HUES64 (cell line): Measurements from ENCODE around the gene MACROD1.

ENCODE experiments used
- H3K27ac ChIP-seq: 2 replicates; pipeline ENCODE4 v1.7.0; 2013; ENCODE audit warnings: low read depth, low read length, inconsistent platforms
- H3K27me3 ChIP-seq: 2 replicates; pipeline ENCODE4 v1.6.1; 2013; ENCODE audit warnings: mild to moderate bottlenecking, low read length; ENCODE audit not compliant: insufficient read depth
- H3K36me3 ChIP-seq: 2 replicates; pipeline ENCODE4 v1.6.1; 2013; ENCODE audit warnings: mild to moderate bottlenecking, low read length; ENCODE audit not compliant: insufficient read depth
- H3K4me1 ChIP-seq: 2 replicates; pipeline ENCODE4 v1.6.1; 2013; ENCODE audit warnings: mild to moderate bottlenecking, low read length, moderate library complexity; ENCODE audit not compliant: insufficient read depth
- H3K4me3 ChIP-seq: 2 replicates; pipeline ENCODE4 v1.5.1; 2013; ENCODE audit warnings: mild to moderate bottlenecking, low read length, moderate library complexity
- H3K9ac ChIP-seq: 2 replicates; pipeline ENCODE4 v1.6.1; 2013; ENCODE audit warnings: mild to moderate bottlenecking, low read depth, low read length
- H3K9me3 ChIP-seq: 2 replicates; pipeline ENCODE4 v1.6.1; 2013; ENCODE audit warnings: low read depth, low read length; ENCODE audit not compliant: insufficient read depth
- WGBS: fragments of 150-250, 120-280 bp; methylation state at CpG from one replicate; pipeline ENCODE4 v1.1.7; 2013; ENCODE audit warnings: missing lambda C conversion rate; 5-methylcytosine and 5-hydroxymethylcytosine counted together

MACROD1 gene

DNA sequence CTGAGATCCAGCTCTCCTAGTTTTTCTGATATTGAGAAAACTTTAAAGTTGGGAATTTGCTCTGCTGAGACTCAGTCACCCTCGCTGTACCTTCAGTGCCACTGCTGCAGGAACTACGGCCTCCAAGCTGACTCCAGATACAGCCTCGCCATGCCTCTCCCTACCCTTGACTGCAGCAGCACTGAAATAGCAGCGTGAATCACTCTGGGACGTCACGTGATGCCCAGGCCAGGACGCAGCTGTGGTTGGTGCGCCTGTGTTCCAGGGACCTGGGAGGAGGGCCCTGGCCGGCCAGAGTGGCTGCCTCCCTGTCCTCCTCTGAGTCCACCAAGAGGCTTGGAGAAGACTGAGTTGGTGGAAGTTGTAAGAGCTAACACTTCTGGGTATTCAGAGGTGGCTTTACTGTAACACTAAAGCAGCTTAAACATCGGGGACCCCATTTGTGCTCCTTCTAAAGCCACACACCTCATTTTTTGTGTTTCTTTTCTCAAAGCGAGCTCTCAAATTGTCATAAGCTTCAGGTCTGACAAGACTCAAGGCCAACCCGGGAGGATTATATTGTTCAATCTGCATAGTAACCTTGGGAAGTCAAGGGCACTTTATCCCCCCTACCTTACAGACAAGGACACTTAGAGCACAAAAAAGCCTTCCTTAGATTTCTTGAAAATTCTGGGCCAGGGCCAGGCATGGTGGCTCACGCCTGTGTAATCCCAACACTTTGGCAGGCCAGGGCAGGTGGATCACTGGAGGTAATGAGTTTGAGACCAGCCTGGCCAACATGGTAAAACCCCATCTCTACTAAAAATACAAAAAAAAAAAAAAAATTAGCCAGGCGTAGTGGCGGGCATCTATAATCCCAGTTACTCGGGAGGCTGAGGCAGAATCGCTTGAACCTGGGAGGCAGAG is 15.8 kb upstream of the MACROD1 start:
- WGBS = 53% methylated on average over 17 of the region's 17 CpGs

DNA sequence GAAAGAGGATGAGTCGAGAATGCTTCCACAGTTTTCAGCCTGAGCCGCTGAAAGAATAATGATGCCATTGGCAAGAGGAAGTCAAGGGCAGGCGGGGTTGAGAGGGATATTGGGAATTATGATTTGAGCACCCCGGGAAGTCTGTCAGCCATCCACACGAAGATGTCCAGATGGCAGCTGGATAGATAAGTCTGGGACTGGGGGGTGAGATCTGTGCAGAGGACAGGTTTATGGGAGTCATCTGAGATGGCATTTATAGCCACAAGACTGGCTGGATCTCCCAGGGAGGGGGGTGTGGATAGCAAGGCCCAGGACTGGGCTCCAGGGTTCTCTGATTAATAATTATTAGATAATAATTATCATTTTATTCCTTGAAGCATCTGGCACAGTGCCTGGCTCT is 15.0 kb upstream of the MACROD1 start:
- H3K4me1 ChIP-seq = peaks cover 10% of the 10 kb centered on the region
- H3K27me3 ChIP-seq = no peaks in the 10 kb centered on the region
- no peak overlapping the region for H3K9ac ChIP-seq
- H3K9me3 ChIP-seq = no peaks in the 10 kb centered on the region
- peaks cover 9% of the 10 kb centered on the region; the same call in 1 of the 2 replicates for H3K36me3 ChIP-seq
- H3K4me3 ChIP-seq = no peak overlapping the region
- 94% methylated on average over 5 of the region's 5 CpGs for WGBS
- no peak overlapping the region for H3K27ac ChIP-seq

More for the DNA sequence above, 15.8 kb upstream of the MACROD1 start:
- H3K4me1 ChIP-seq = peaks cover 10% of the 10 kb centered on the region
- H3K4me3 ChIP-seq = 0 out of 2 replicates have a peak overlapping the region, but pooled peaks have one; percentile 5
- H3K27me3 ChIP-seq = no peaks in the 10 kb centered on the region
- peak overlapping the region; percentile 4; the same call in 1 of the 2 replicates for H3K27ac ChIP-seq
- no peaks in the 10 kb centered on the region for H3K9me3 ChIP-seq
- H3K36me3 ChIP-seq = peaks cover 9% of the 10 kb centered on the region; the same call in 1 of the 2 replicates
- 0 out of 2 replicates have a peak overlapping the region, but pooled peaks have one; percentile 11 for H3K9ac ChIP-seq

DNA sequence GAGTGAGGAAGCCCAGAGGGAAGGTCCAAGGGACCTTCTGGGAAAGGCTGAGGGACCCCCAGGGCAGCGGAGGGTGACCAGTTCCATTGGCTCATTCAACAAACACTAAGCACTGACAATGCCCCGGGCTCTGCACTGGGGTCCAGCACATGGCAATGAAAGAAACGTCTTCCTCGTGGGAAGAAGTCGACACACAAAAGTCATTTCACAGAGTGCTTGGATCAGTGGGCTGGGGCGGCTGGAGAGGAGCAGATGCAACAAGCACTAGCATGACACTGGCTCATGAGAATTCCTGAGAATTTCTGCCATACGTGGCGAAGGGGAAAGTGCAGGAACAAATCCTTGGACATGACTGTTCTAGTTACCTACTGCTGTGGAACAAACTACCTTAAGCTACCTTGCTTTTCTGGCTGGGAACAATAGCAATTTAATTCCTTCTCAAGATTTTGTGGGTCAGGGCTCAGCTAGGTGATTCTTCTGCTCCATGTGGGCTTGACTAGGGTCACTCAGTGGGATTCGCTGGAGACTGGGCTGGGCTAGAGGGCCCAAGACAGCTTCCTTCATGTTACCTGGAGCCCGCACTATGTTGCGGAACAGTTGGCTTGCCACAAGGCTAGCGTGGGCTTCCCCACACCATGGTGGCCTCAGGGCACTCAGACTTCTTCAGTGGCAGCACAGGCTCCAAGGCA is 13.2 kb upstream of the MACROD1 start:
- Histone ChIP-seq H3K27me3 (no peaks in the 10 kb centered on the region), H3K36me3 (peaks cover 9% of the 10 kb centered on the region; the same call in 1 of the 2 replicates), H3K4me1 (peaks cover 10% of the 10 kb centered on the region), H3K9ac (no peak overlapping the region), H3K9me3 (0 out of 2 replicates have a peak, but pooled peaks cover 2% of the 10 kb centered on the region), H3K4me3 (no peak overlapping the region), H3K27ac (no peak overlapping the region)
- WGBS = 92% methylated on average over 12 of the region's 12 CpGs

DNA sequence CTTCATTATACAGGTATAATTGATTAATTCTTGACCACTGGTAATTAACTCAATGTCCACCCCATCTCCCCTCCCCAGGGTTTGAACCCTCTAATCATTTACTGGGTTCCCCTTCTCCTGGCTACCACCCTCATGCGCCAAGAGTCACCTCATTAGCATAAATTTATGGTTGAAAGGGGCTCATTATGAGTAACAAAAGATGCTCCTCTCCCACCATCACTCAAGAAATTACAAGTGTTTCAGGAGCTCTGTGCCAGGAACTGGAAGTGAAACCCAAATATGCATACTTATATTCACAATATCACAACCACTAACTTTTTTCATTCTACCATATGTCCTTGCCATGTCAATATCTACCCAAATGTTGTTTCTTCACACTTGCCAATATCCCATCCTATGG is 12.3 kb upstream of the MACROD1 start:
- H3K27ac ChIP-seq = no peak overlapping the region
- H3K36me3 ChIP-seq = peaks cover 9% of the 10 kb centered on the region; the same call in 1 of the 2 replicates
- WGBS = 80% methylated on average over 1 of the region's 1 CpG
- no peak overlapping the region for H3K9ac ChIP-seq
- no peaks in the 10 kb centered on the region for H3K27me3 ChIP-seq
- peaks cover 7% of the 10 kb centered on the region; the same call in 1 of the 2 replicates for H3K9me3 ChIP-seq
- no peak overlapping the region for H3K4me3 ChIP-seq
- H3K4me1 ChIP-seq = peaks cover 10% of the 10 kb centered on the region

DNA sequence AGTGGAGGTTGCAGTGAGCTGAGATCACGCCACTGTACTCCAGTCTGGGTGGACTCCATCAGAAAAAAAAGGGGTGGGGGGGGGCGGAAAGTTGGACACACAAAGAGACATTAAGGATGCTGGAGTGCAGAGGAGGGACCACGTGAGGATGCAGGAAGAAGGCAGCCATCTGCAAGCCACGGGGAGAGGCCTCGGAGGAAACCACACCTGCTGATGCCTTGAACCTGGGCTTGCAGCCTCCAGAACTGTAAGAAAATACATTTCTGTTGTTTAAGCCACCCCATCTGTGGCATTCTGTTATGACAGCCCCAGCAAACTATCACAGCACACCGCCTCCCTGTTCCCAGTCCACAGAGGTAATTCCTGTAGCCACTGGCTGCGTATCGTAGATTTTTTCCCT is 10.8 kb upstream of the MACROD1 start:
- Histone ChIP-seq H3K27ac (no peak overlapping the region), H3K36me3 (peaks cover 9% of the 10 kb centered on the region; the same call in 1 of the 2 replicates), H3K4me3 (no peak overlapping the region), H3K4me1 (peaks cover 6% of the 10 kb centered on the region), H3K9me3 (peaks cover 7% of the 10 kb centered on the region; the same call in 1 of the 2 replicates), H3K27me3 (no peaks in the 10 kb centered on the region), H3K9ac (no peak overlapping the region)
- 88% methylated on average over 6 of the region's 8 CpGs for WGBS

DNA sequence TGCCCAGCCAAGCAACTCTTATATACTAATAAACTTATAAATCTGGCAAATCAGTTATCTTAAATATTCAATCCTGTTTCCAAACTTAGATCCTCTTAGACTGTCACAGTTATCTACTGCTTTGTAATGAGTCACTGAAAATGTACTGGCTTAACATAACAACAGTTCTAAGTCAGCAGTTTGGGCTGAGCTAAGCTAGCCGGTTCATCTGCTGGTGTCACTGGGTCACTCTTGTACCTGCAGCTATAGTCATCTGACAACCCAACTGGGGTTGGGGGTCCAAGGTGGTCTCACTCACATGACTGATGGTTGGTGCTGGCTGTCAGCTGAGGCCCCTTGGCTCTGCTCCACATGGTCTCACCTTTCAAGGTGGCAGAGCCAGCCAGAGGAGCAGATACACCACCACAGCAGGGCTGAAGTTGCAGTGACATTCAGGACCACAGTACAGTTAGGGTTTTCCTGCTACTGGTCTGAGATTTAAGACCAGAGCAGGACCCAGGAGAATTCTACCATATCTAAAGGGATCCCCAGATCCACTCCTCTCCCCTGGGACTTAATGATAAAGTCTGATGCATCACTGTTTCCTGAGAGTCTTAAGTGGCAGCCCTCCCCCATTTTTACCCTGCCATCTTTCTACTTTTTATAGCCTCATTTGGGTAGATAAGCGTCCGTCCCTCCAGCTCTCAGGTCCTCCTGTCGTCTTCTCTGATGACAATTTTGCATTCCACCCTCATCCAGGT is 7.9 kb upstream of the MACROD1 start:
- no peaks in the 10 kb centered on the region for H3K4me1 ChIP-seq
- 92% methylated on average over 4 of the region's 4 CpGs for WGBS
- no peak overlapping the region for H3K27ac ChIP-seq
- no peak overlapping the region for H3K9ac ChIP-seq
- no peaks in the 10 kb centered on the region for H3K36me3 ChIP-seq
- peaks cover 7% of the 10 kb centered on the region; the same call in 1 of the 2 replicates for H3K9me3 ChIP-seq
- no peaks in the 10 kb centered on the region for H3K27me3 ChIP-seq
- H3K4me3 ChIP-seq = no peak overlapping the region

DNA sequence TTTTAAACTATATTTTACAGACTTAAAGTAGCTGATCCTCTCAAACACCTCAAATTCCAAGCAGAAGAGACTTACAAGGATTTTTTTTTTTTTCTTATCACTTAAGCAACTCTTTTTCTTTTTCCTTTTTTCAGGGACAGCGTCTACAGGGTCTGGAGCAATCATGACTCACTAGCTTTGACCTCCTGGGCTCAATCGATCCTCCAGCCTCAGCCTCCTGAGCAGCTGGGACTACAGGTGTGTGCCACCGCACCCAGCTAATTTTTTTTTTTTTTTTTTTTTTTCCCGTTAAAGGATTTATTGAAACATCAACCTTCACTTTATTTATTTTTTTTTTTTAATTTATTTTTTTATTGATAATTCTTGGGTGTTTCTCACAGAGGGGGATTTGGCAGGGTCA is 4.5 kb upstream of the MACROD1 start:
- Histone ChIP-seq H3K9ac (no peak overlapping the region), H3K27me3 (no peaks in the 10 kb centered on the region), H3K36me3 (no peaks in the 10 kb centered on the region), H3K9me3 (peaks cover 7% of the 10 kb centered on the region; the same call in 1 of the 2 replicates), H3K4me3 (no peak overlapping the region), H3K4me1 (no peaks in the 10 kb centered on the region), H3K27ac (no peak overlapping the region)
- WGBS = 94% methylated on average over 3 of the region's 4 CpGs

DNA sequence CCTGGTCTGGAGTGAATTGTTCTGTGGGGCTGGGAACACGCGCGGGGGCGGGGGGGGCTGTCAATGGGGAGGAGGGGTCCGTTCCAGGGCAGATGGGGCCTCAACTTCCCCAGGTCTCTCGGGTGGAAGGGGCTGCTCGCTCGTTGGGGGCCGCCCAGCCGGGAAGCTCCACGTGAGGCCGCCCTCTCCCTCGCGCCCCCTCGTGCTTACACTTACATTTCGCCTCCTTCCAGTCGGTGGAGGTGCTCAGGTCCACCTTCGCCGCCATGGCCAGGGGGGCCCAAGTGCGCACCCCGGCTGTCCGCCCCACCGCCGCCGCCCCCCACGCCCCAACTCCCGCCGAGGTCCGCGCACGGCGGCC is 452 bp downstream of the MACROD1 start:
- Histone ChIP-seq H3K4me1 (peaks cover 6% of the 10 kb centered on the region; the same call in 1 of the 2 replicates), H3K9ac (peak overlapping the region; percentile 79; the same call in 1 of the 2 replicates), H3K27me3 (no peaks in the 10 kb centered on the region), H3K36me3 (peaks cover 4% of the 10 kb centered on the region; the same call in 1 of the 2 replicates), H3K9me3 (no peaks in the 10 kb centered on the region), H3K27ac (no peak overlapping the region), H3K4me3 (peak overlapping the region; percentile 73)
- 5% methylated on average over 32 of the region's 32 CpGs for WGBS

DNA sequence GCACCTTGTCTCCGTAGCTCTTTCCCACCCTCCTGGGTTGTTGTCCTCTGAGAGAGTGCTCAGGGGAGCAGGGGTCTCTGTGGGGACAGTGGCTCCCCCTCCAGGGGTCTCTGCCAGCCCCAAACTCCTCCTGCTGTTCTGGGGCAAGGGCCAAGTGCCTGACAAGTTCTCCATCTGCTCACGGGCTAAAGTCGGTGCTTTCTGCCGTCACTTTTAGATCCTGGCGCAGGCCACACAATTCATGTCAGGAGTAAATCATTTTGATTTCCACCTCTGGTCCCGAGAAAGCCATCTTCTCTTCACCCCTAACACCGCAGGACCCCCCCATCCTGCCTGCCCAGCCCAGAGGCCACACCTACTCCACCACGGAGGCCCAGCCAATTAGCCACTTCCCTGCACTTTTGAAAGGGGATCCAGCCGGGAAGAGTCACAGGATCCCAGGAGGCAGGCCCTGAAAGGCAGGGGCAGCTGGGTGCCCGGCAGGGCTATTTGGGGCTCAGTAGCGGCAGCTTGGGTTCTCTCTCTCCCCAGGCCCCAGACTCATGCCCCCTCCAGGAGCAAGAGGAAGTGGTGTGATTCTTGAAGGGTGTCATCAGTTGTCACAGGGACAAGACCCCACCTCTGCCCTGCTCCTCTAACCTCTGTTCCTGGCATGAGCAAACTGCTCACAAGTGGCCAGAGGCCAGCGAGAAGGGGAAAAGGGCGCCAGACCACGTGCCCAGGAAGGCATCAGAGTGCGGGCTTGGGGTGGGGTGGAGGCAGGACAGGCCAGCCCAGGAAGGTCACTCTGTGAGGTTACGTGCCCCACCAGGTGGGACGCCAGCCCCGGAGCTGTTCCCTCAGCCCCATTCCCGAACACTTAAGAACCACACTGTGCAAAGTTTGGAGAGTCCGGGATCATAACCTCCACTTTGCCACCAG is 1.3 kb downstream of the MACROD1 start:
- peaks cover 4% of the 10 kb centered on the region; the same call in 1 of the 2 replicates for H3K36me3 ChIP-seq
- no peaks in the 10 kb centered on the region for H3K27me3 ChIP-seq
- no peak overlapping the region for H3K27ac ChIP-seq
- no peak overlapping the region for H3K9ac ChIP-seq
- 65% methylated on average over 20 of the region's 20 CpGs for WGBS
- peak overlapping the region; percentile 20 for H3K4me3 ChIP-seq
- H3K4me1 ChIP-seq = peaks cover 6% of the 10 kb centered on the region; the same call in 1 of the 2 replicates
- H3K9me3 ChIP-seq = no peaks in the 10 kb centered on the region

DNA sequence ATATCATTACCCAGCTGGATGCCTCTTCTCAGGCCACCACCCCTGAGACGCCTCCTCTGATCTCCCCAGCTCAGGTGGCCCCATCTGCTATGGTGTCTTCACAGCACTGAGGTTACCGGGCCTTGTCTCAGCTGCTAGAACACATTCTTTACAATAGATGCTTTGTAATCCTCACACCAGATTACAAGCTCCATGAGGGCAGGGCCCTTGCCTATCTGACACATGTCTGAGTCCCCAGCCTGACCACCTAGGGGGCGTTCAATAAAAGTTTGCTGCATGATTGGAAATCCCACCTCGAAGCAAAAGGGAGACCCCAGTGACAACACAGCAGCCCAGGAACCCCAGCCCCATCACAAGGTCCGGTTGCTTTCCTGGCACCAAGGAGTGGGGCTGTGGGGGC is 2.0 kb downstream of the MACROD1 start:
- peaks cover 6% of the 10 kb centered on the region; the same call in 1 of the 2 replicates for H3K4me1 ChIP-seq
- H3K27ac ChIP-seq = no peak overlapping the region
- 92% methylated on average over 5 of the region's 5 CpGs for WGBS
- no peak overlapping the region for H3K9ac ChIP-seq
- no peaks in the 10 kb centered on the region for H3K27me3 ChIP-seq
- peaks cover 4% of the 10 kb centered on the region; the same call in 1 of the 2 replicates for H3K36me3 ChIP-seq
- no peaks in the 10 kb centered on the region for H3K9me3 ChIP-seq
- H3K4me3 ChIP-seq = no peak overlapping the region
